Measurements from ENCODE around the gene PLD4.

DNA sequence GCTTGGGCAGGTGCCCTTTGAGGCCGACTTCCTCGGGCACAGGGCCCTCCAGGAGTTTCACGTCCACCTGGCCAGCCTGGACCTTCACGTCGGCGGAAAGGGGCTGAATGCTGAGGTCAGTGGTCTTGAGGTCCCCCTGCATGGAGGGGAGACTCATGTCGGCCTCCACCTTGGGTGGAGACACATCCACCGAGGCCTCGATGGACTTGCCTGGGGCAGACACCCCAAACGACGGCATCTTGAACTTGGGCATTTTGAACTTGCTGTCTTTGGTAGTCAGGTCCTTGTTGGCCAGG is 24.0 kb downstream of the PLD4 start:
- TF ChIP-seq, protein P1, sequence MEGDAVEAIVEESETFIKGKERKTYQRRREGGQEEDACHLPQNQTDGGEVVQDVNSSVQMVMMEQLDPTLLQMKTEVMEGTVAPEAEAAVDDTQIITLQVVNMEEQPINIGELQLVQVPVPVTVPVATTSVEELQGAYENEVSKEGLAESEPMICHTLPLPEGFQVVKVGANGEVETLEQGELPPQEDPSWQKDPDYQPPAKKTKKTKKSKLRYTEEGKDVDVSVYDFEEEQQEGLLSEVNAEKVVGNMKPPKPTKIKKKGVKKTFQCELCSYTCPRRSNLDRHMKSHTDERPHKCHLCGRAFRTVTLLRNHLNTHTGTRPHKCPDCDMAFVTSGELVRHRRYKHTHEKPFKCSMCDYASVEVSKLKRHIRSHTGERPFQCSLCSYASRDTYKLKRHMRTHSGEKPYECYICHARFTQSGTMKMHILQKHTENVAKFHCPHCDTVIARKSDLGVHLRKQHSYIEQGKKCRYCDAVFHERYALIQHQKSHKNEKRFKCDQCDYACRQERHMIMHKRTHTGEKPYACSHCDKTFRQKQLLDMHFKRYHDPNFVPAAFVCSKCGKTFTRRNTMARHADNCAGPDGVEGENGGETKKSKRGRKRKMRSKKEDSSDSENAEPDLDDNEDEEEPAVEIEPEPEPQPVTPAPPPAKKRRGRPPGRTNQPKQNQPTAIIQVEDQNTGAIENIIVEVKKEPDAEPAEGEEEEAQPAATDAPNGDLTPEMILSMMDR (IDR thresholded peaks at IDR 0.05), result no peak
- no peak for TF ChIP-seq POLR2A (IDR thresholded peaks at IDR 0.05)
